HG02970 (cell line): ENCODE data around the gene LPP.

ENCODE experiments used
- ATAC-seq: cut with Tn5 transposase; IDR thresholded peaks from one replicate; pipeline ENCODE4 v1.9.1; 2021; ENCODE audit warnings: mild to moderate bottlenecking, moderate library complexity, moderate number of reproducible peaks; ENCODE audit not compliant: unreplicated experiment, low FRiP score

Gene LPP

DNA sequence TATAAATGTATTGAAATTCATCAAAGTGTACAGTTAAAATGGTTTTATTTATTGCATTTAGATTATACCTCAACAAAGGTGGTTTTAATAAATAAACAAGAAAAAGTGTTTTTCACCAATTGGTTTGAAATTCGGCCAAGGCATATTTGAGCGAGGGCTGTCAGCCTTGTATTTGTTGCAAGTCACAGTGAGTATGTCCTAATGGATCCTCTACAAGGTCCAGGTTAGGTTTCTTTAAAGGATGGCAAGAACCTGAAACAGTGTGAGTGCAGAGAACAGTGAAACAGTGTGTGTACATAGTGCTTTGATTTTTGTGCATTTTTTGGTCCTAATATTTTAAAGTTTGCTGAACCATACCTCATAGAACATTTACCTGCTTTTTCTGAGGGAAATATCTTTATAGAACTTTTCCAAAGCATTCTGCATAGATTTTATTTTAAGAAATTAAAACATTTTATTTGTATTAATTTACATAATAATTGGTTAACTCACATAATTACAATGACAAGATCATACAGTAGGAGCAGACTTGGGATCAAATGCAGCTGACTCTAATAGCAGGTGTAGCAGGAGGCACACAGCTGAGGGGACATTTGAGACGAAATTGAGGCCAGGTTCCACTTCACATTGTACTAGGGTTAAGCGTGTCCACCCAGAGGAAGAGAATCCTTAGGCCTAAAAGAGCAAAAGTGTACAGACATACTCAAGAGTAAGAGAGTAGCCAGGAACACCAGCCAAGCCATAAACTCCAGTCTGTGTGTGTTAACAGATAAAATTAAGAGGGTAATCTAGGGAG lies 589.0 kb downstream of the LPP start:
- no peak for ATAC-seq

DNA sequence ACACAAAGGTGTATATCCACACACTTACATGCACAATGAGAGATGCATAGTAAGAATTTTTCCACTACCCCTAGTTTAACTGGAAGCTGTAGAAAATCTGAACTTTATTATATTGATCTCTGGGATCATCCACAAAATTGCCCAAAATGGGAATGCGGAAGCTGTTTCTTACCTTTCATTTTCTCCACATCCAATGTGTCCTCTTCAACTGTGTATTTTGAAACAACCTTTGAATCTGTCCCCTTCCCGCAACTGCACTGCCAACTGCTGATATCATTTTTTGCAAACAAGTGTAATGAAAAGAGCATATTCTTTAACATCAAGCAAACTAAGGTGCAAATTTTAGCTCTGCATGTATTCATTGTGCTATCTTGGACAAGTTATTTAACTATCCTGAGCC lies 590.2 kb downstream of the LPP start:
- no peak for ATAC-seq

DNA sequence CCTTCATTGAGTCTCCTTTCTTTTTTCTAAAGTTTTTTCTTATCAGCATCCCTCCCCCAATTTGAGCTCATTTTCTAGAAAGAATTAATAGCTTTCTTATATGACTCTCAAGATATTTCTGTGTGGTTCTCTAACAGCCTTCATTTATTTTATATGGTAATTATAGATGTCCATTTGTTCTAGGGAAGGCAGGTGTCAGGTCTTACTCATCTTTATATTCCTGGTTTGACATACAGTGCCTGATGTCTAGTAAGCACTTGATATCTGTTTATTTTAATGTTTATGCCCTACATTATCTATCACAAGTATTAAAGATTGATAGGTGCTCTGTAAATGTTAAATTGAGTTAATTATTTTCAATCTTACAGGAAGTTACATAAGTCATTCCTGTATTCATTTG lies 591.1 kb downstream of the LPP start:
- no peak for ATAC-seq

DNA sequence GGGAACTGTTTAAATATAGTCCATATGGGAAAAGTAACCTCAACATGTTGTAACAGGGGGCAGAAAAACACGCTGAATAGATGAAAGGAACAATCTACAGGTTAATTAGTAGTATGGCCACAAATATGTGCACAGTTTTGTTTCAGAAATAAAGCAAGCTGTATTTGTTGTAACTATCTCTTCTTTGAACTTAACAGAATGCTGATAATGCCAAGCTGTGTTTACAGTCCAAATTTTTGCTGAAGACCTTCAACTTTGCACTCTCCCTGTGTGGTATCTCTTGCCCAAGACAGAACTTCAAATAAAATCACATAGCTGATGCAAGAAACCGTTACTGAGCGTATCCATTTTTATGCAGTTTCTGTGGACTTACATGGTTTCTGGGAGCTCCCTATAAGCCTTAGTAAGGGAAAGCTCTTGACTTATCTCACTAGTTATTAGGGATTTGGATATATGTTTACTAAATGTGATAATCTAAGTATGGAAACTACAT lies 592.4 kb downstream of the LPP start:
- ATAC-seq = no peak

DNA sequence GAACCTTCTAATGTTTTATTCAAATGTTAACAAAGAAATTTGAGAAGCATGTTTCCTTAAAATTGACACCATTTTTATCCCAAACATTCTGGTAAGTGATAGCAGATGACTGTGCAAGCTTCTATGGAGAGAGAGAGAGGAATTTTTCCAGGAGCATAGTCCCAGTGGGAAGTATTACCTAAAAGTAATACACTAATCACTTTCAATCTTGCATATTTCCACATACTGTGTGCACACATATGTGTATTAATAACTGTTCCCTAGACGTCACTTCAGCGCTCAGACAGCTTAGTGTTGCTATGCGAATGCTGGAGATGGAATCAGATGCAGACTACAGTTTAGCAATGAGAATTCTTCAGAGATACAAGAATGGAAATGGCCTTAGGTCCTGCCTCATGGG lies 593.5 kb downstream of the LPP start:
- no peak for ATAC-seq

DNA sequence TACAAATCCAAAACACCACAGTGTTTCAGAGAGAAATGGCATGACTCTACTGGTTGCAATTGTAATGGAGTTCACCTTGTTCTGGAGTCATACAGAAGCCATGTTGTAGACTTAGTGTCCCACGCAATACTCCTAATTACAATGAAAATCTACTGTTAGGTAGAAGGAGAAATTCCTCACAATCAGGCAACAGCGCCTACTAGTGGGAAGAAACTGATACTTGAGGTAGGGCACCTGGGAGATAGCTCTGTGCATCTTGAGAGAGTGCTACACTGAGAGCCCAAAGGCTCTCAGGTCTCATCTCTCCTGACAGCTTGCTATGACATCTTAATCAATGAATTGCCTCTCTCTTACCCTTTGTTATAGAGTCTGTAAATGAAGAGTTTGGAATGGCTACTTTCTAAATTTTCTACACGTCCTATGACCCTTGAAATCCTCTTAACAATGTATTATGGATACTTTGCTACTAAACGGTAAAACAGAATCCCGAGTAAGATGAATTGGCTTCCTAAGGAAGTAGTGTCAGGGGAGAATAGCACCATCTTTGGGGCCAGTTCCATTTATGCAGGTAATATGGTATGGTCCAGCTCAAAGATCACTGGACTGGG lies 595.2 kb downstream of the LPP start:
- ATAC-seq = no peak

DNA sequence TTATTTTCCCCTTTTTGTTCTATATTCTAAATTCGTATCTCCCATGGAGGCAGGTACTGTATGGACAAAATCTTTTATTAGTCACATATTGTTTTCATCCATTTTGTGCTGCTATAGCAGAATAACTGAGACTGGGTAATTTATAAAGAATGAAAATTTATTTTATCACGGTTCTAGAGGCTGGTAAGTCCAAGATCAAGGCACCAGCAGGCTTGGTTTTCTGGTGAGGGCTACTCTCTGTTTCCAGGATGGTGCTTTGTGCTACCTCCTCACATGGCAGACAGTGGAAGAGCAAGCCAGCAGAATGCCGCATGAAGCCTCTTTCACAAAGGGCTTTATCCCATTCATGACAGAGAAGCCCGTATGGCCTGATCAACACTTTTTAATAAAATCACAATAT lies 595.9 kb downstream of the LPP start:
- ATAC-seq = no peak

DNA sequence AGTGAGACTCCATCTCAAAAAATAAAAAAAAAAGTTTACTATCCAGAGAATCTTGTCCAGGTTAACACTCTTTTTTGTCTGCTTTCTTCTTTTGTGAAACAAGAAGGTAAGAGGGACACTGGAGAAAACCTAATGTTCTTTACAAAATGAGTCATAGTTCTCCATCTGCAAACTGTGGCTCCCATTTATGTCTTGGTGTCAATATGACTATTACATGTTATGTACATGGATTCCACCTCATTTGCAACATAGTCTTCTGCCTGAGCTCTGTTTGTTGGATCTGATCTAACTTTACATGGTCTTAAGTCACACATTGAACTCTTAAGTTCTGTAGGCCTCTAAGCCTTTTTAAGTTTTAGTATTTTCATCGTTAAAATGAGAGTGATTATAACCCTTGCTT lies 596.7 kb downstream of the LPP start:
- ATAC-seq = no peak

DNA sequence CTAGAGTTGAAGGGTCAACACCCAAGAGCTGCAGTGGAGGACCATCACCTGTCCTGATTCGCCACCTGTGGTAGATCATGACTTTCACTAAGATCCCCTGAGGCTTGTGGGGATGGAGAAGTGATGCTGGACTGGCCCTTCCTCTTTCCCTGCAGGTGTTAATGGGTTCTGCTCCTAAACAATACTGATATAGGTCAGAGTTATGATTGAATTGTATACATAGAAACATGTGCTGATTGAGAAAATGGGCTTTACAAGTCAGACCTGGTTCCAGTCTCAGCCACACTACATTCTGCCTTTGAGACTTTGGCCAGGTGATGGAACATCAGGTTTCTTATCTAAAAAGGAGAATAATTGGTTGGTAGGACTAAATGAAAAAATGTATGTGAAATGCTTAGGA lies 598.9 kb downstream of the LPP start:
- peak; percentile 36 for ATAC-seq

DNA sequence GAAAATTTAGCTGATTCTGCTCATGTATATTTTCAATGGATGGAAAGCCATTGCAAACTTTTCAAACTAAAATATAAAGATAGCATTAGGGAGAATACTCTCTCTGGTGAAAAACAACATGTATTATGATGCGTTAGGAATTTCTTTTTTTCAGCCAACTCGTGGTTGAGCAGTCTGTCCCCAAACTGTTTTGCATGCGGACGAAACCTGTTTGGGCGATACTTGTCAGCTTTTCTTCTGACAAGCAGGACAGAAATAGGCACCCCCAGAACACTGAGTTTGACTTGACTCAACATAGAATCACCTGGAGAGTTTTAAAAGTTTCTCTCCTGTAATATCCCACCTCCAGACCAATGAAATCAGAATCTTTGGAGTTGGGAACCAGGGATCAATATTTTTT lies 600.3 kb downstream of the LPP start:
- no peak for ATAC-seq

DNA sequence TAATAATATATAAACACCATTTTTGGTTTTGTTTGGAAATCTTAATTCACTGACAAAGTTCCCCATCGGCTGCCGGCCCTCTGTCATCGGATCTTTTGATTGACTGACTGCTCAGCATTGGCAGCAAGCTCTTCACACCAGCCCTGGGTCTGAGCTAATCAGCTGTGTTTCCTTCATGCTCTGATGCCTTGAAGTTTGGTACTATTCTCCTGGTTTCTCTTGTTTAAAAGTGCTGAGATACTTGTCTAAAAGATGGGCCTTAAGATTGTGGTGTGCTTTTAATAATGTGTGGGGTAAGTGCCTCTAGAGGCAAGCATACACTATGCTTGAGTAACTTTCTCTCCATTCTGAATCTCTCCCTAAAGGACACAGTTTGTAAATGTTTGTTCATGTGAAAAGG lies 602.3 kb downstream of the LPP start:
- ATAC-seq = no peak

DNA sequence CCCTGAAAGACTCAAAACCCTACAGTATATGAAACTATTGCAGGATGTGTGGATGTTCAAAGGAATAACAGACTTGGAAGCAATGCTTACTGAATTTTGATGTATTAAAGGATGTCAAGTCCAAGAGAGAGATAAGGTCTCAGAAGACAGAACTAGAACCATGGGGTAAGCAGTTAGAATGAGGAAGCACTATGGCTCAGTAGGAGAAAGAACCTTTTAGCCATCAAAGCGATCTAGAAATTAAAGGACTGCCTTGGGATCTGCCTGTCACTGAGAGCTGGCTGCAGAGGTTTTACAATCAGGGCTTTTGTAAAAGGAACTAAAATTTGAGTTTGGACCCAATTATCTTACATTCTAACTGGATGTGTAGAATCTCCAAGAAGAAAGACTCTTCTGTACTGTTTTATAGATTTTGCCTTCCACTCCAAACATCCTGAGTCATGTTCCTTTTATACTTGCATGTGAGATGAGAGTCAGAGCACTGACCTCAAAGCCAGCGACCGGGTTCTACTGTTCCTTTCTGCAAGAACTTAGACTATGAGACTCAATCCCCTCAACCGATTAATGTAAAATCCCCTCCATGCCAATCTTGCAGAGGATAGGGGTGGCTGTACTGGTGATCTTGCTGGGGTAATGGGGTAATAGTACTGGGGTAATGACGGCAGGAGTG lies 605.5 kb downstream of the LPP start:
- no peak for ATAC-seq

DNA sequence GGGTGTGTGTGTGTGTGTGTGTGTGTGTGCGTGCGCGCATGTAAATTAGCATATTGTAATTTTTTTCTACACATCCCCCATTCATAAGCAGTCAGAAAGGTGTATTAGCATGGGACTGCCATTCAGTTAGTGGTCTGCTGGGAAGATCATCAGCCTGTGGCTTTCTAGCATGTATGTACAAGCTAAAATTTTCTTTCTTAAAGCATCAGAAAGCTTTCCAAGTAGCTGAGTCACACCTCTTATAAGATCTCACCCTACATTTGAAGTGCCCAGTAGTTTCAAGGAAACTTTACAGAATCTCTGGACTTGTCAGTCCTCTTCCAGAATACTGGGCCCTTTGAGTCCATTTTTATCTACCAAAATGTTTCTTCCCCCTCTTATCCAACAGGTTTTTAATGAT lies 606.5 kb downstream of the LPP start:
- no peak for ATAC-seq

DNA sequence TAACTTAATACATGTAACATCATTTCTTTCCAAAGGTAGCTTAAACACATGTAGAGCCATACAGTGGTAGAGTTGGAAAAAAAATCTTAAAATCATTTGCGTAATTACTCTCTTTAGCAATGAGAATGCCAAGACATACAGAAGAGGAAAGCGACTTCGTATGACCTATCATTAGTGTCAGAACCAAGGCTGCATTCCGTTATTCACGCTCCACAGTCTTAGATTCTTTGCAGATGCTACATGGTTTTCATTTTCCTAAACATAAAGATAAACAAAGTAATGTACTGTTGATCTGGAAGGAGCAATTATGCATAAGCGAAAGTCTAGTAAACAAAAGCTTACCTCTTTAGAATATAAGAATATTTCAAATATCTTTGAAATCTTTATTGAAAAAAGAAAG lies 607.5 kb downstream of the LPP start:
- ATAC-seq = no peak

DNA sequence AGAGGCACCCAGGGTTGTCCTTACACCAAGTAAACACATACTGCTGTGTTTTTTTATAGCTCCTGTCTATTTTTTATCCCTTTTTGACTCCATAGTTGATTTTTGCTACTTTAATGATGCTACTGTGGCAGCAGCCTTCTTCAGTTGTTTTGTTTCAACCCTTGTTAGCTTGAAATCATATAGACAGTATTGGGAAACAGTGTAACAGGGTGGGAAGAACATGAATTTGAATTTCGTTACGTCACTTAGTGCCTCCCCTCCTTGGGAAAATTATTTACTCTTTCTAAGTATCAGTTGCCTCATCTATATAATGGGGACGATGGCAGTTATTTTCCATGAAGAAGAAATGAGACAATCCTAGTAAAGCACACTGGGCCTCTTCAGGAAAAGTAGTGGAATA lies 608.0 kb downstream of the LPP start:
- no peak for ATAC-seq

DNA sequence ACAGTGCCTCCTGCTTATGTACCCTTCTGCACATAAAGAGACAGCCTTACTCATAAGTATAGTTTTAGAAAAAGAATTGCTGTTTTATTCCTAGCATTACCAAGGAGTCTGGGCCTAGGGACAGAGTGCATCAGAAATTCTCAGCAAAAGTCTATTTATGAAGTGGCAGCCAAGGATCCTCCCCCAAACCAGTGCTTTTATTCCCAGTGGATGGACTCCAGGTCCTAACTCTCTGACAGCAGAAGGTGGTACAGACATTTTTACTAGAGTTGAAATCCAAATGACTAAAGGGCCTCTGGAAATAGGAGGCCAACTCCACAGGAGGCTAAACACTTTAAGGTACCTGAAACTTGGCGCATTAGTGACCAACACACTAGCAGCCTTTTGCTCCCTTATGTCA lies 610.7 kb downstream of the LPP start:
- no peak for ATAC-seq

DNA sequence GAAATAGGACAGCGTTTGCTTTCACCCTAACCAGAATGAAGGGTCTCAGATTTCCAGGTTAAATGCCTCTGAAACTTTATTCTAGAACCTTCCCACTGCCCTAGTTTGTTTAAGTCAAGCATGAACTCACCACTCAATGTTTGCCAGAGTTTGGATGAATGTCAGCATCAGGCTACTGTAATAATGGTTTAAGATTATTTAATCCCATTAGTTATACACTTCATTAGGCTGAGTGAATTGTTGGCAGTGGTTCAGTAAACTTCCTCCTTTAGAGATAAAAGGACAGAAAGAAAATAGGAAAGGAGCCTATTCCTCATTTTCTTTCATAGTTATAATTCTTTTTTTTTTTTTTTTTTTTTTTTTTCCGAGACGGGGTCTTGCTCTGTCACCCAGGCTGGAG lies 615.9 kb downstream of the LPP start:
- no peak for ATAC-seq

DNA sequence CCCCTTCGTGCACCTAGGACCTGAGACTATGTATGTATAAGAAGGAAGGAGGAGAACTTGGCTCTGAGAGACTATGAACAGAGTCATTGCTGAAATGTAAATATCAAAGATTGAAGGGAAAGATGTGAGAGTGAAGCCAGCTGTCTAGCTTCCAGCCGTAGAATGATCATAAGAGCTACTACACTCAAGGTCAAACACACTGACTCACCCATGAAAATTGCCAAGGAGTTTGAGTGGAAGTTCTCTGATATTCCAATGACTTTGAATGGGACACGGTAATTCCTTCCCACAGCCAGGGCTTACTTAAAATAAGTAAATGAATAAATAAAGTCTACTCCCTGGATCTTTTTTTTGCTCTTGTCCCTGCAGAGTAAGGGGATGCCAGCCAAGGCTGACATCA lies 618.9 kb downstream of the LPP start:
- ATAC-seq = no peak

DNA sequence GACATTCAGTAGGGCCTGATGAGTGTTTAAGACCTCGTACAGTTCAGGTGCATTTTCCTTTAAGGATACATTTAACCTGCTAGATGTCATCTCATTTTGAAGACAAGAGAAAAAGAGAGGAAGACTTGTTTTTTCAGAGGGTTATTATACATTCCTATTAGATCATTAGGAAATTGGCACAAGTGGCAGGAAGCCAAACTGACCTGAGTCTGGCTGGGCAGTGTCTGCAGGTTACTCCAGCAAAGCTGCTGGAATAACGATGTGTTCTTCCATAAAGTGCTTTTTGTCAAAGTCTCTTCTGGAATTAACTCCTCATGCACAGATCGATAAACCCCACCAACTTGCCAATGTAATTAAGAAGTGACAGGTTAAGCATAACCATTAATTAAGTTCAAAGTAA lies 621.5 kb downstream of the LPP start:
- no peak for ATAC-seq

DNA sequence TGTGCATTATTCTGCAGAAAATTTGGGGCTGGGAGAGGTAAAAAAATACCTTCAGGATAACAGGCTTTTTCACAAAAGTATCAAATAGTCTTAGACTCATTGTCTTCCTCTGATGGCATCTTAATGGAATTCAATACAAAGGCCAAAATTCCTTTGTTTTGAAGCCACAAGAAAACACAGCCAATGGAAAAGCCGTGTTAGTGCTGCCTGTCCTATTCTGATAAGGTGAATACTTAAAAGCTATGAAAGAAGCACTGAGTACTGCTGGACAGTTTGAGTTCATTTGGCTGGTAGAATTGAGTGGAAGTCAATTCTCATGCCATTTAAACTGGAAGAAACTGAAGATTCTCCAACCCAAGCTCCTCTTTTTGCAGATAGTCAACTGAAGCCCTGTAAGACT lies 622.5 kb downstream of the LPP start:
- no peak for ATAC-seq

DNA sequence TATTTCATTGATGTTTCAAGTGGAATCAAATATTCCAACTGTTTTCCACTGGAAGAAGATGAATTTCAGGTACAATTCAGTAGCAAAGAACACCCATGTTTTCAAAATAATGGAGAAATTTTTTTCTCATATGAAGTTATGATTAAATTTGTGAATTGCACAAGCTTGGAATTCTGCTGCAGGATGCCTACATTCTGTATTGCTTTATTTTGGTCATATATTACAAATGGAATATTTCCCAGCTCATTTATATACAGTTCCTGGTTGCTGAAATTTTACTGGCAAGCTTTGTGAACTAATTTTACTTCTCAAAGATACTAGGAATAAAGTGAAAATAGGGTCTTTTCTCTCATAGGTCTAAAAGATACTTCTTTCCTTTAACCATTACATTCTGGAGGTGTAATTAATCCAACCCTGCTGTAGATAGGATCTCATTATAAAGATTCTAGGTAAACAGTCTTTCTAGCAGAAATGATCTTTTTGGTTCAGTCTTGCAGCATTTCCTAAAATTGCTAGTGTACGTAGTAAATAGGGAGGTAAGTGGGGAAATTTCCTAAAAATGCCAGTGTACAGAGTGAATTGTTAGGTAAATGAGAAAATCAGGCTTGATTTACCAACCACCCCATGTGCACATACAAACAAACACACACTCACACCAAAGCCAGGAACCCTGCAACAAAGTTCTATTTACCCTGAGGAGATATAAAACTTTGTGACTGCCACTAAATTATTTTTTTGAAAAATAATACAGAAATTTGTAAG lies 624.3 kb downstream of the LPP start:
- no peak for ATAC-seq
